ENCODE results near the gene CLIP1. TPM values are rescaled to one million over a fixed set of nuclear protein-coding genes. Genes with fewer than 3 reads are reported as not detected.

Gene CLIP1
- total RNA-seq (2022; extraction: Qiagen RNA extraction), result 28.3 to 43.8 TPM (median 30.5 TPM) in 5 replicates

GRCh38 chr12:122421821-122422729 is at the start of gene CLIP1:
Gene CLIP1, minus strand, starts transcription at chr12:122422669. Its CDS starts 42,217 bp downstream, at chr12:122380452.

GRCh38 chr12:122266230-122266901 is 156.1 kb downstream of the CLIP1 start, which contains the start of gene VPS33A:
Gene VPS33A, minus strand, starts transcription at chr12:122266494. Its CDS starts 86 bp downstream, at chr12:122266408.

GRCh38 chr12:122225683-122226365 is 196.6 kb downstream of the CLIP1 start, which contains the start of gene DIABLO:
Gene DIABLO, minus strand, starts transcription at chr12:122226052. Its CDS starts 38 bp downstream, at chr12:122226014.

Other genes starting within 250 kb of the CLIP1 start
- gene IL31, start 248.4 kb downstream of the CLIP1 start, total RNA-seq (2022; extraction: Qiagen RNA extraction), result not detected in 5 replicates
- gene LRRC43, start 239.5 kb downstream of the CLIP1 start, total RNA-seq (2022; extraction: Qiagen RNA extraction), result 0.10 to 0.25 TPM (median 0.17 TPM) in 4 of 5 replicates, not detected in the other
- gene B3GNT4, start 219.0 kb downstream of the CLIP1 start, total RNA-seq (2022; extraction: Qiagen RNA extraction), result 0.60 to 1.1 TPM (median 0.72 TPM) in 5 replicates
- 67.7 to 72.7 TPM (median 68.7 TPM) in 5 replicates for gene DIABLO, start 196.6 kb downstream of the CLIP1 start, total RNA-seq (2022; extraction: Qiagen RNA extraction)
- 17.5 to 20.5 TPM (median 18.5 TPM) in 5 replicates for gene VPS33A, start 156.2 kb downstream of the CLIP1 start, total RNA-seq (2022; extraction: Qiagen RNA extraction)
- gene ZCCHC8, start 78.3 kb upstream of the CLIP1 start, total RNA-seq (2022; extraction: Qiagen RNA extraction), result 21.1 to 22.3 TPM (median 21.6 TPM) in 5 replicates
- 45.1 to 66.7 TPM (median 56.4 TPM) in 5 replicates for gene RSRC2, start 104.3 kb upstream of the CLIP1 start, total RNA-seq (2022; extraction: Qiagen RNA extraction)
- gene KNTC1, start 104.6 kb upstream of the CLIP1 start, total RNA-seq (2022; extraction: Qiagen RNA extraction), result 19.4 to 21.6 TPM (median 20.5 TPM) in 5 replicates